ENCODE measurements around the gene SPAG4.

DNA sequence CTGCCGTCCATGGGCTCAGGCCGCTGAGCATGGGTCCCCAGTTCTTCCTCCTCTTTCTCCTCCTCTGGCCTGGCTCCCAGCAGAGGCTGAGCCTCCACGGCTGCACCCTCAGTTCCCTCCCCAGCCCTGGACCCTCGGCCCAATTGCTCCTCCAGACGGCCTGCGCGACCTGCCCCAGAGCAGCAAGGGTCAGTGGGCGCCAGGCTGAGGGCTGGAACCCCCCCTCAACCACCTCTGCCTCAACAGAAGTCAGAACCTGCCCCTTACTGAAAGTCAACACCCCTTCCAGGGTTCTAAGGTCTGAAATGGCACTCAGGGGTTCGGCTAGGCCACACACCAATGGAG, 15.9 kb upstream of the SPAG4 start:
- TF ChIP-seq, protein P1, sequence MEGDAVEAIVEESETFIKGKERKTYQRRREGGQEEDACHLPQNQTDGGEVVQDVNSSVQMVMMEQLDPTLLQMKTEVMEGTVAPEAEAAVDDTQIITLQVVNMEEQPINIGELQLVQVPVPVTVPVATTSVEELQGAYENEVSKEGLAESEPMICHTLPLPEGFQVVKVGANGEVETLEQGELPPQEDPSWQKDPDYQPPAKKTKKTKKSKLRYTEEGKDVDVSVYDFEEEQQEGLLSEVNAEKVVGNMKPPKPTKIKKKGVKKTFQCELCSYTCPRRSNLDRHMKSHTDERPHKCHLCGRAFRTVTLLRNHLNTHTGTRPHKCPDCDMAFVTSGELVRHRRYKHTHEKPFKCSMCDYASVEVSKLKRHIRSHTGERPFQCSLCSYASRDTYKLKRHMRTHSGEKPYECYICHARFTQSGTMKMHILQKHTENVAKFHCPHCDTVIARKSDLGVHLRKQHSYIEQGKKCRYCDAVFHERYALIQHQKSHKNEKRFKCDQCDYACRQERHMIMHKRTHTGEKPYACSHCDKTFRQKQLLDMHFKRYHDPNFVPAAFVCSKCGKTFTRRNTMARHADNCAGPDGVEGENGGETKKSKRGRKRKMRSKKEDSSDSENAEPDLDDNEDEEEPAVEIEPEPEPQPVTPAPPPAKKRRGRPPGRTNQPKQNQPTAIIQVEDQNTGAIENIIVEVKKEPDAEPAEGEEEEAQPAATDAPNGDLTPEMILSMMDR (IDR thresholded peaks at IDR 0.05; ENCODE audit: low read length), result no peak
- no peak for TF ChIP-seq EZH2 (optimal IDR thresholded peaks at IDR 0.05; ENCODE audit: low read depth, low read length)
- no peak for TF ChIP-seq EZH2phosphoT487 (IDR thresholded peaks at IDR 0.05; ENCODE audit: low read length)
